NOMO-1 treated with DMSO at 0.1 percent for 48 hours (cell line): Measurements from ENCODE around the gene VSIG4.
A peak's percentile ranks its signal among the peaks of the same experiment; 100 is the strongest.

Source experiments
- DNase-seq: peaks from one replicate; lab custom pipeline; 2025; ENCODE audit not compliant: unreplicated experiment; lab: John Stamatoyannopoulos, UW

VSIG4 gene

GRCh38 chrX:66009231-66009845 is 30.5 kb downstream of the VSIG4 start:
- DNase-seq: no peak

GRCh38 chrX:66008328-66008970 is 31.4 kb downstream of the VSIG4 start:
- peak; percentile 27 for DNase-seq

DNA sequence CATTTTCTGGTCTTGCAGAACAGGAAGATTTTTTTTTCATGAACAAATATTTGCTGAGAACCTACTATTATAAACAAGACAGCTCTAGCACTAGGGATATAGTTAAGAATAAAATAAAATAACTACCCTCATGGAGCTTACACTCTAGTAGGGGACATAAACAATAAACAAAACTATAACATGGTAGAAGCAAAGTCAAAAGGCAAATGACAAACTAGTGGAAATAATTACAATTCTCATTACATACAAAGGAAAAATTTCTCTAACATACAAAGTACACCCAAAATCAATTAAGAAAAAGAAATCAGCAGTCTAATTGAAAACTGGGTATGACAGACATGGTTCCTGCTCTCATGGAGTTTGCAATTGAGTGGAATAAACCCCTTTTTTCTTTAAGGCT is 32.0 kb downstream of the VSIG4 start:
- DNase-seq: no peak

DNA sequence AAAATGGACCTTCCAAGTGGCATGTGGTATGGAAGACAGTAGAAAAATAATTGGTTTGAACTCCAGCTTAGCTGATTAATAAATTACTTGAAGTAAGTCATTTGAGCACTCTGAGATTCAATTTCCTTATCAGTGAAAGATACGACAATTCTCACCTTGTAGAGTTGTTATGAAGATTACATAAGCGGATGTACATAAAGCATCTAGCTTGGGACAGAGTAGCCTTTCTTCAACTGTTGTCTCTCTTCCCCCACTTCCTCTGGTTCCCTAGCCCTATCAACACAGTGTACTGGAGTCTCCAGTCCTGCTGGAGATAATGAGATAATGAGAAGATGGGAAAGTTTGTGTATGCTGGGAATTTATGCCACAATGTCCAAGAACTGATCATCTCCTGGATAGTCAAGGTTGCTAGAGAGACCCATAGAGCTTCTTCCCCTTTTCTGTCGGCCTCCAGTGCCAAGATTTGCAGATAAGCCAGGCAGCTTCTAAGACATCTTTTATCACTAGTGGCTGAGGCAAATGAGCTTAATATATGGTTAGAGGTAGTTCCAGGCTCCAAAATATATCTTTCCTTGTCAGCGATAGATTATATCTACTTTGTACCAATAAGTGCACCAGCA is 33.9 kb downstream of the VSIG4 start:
- DNase-seq: peak; percentile 66

- peak; percentile 94 for DNase-seq
Observed at GRCh38 chrX:66004928-66005829, 34.7 kb downstream of the VSIG4 start.

DNA sequence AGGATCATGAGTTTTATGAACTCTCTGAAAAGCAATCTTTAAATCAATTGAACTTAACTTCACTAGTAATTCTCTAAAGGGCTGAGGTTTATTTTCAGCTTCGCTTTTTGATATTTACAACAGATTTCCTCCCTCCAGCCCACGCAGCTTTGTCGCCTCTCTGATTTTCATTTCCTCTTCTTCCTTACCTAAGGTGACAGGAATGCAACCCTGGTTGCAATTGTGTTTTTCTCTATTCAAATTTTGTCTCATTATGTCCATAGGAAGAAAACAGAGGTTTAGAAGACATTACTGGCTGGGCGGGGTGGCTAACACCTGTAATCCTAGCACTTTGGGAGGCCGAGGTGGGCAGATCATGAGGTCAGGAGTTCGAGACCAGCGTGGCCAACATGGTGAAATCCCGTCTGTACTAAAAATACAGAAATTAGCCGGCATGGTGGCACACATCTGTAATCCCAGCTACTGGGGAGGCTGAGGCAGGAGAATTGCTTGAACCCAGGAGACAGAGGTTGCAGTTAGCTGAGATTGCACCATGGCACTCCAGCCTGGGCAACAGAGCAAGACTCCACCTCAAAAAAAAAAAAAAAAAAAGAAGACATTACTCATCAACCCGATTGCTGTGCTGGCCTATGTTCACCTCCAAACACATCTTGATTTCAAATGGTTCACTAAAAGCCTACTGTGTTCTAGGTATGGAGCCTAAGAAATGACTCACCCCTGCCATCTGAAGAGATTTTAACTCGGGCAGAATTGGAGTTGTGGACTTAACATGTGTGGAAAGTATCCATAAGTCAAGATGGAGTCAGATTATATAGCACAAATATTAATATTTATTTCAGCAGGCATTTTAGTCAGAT is 36.8 kb downstream of the VSIG4 start:
- no peak for DNase-seq

DNA sequence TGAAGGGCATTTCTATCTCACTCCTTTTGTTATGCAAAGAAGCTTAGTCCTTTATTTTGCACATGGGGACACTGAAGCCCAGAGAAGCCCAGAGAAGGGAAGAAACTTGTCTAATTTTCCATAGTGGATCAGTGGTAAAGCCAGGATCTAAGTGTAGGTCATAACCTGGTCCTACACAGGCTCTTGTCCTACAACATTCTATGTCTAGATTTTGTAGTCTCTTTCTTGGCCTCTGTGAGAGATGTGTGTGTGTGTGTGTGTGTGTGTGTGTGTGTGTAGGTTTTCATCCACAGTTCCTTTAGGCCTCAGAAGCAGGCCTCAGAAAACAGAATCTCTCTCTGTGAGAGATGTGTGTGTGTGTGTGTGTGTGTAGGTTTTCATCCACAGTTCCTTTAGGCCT is 38.3 kb downstream of the VSIG4 start:
- DNase-seq: no peak

DNA sequence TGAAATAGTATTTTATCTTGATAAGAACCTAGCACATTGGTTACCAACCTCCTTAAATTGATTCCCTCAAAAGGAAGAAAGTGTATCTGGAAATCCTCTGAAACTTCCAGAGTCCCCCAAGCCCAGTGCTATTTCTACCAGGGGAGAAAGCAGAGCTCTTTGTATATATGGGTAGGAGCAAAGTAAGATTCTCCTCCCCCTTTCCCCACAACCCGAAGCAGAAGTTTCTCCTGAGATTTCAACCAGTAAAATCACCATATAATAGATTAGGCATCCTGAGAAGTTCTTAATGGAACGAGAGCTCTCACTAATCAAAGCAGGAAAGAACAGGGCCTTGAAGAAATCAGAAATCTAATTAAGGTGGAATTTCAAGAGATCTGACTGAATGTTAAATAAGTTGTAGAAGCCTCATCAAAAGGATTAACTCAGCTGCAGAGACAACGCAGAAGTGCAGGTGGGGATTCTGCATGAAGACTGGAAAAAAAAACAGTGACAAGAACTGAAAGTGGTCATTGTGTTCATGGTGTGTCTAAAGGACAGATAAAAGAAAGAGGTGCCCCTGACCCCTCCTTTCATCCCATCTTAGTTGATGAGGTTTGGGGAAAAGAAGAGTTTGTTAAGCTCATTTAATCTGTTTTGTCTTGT is 39.1 kb downstream of the VSIG4 start:
- no peak for DNase-seq

DNA sequence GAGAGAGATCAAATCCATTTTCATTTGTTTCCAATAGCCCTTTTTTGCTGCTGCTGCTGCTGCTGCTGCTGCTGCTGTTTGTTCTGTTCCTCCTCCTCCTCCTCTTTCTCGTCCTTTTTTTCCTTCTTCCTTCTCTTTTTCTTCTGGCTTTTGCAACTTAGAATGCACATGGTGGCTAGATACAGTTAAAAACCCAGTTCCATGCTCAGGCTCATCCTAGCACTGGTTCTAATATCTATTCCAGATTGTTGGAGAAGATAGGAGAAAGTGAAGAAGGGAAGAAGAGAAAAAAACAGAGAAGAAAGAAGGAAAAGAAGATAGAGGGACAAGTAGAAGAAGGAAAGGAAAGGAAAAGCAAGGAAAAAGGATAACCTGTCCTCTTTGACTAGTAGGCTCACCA is 39.7 kb downstream of the VSIG4 start:
- no peak for DNase-seq

GRCh38 chrX:65999563-66000148 is 40.2 kb downstream of the VSIG4 start:
- DNase-seq: no peak

GRCh38 chrX:65999029-65999562 is 40.8 kb downstream of the VSIG4 start:
- DNase-seq: no peak

DNA sequence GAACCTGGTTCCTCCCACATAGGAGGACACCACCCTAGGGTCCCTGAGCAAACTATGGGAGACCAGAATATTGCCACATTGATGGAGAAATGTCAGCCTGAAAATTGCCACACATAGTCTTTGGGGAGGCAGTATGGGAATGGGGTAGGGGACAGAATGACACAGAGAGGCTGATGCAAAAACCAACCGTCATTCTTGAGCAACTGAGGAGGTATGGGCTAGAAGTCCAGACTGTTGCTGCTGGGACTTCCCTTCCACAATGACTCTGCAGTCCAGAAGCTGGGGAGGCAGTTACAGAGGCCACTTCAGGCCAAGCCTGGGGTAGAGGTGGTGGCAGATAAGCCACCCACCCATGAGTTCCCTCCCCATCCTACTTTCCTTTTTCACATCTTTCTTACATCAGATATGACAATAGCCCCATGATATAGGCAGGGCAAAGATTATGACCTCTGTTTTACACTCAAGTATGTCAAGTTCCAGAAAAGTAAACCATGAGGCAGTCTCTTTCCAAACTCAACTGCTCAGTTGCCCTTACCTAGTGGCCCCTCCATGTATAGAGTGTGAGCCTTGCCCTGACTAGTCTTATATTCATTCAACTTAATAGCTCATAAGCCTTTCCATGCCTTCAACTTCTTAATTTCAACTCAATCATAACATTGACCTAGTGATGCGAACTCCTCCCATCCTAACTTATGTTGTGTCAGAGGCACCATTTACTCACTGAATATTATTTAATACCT is 41.7 kb downstream of the VSIG4 start:
- DNase-seq: peak; percentile 97

DNA sequence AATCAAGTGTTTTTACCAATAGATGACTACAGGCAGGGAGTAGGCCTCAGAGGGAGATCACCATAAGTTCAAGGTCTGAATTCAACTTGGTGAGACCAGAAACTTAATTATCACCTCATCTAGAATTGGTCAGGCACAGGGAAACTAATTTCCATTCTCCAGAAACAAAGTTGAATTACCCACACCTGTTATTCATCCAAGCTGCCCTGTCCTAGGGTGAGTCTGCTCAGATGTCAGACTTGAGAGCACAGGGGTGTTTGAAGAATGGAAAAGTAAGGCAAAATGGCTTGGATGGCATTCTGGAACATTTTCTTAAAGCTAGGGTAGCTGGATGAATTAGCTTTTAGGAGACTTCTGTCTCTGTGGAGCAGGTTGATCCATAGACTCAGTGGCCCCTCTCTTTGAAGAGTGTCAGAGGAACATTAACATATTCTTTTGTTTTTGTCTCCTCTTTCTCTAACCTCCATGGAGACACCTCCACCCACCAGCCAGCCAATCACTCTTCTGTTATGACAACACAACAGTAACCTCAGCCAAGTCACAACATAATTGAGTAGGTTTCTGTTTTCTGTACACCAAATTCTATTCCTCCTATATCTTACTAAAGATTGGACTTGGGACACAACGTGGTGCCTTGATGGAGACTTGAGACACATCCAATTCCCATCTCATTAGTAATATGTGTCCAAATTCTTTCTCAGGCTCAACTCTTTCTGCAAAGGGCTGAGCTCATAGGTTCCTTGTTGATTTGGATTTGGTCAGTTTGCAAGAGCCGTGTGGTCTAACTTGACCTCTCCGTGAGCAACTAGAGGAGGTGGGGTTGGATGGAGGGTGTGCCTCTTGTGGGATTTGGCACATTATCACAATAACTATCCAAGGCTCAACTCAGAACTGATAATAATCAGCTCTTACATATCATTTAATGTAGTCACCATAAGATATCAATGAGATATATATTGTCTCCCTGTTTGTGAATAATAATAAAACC is 45.1 kb downstream of the VSIG4 start:
- no peak for DNase-seq

DNA sequence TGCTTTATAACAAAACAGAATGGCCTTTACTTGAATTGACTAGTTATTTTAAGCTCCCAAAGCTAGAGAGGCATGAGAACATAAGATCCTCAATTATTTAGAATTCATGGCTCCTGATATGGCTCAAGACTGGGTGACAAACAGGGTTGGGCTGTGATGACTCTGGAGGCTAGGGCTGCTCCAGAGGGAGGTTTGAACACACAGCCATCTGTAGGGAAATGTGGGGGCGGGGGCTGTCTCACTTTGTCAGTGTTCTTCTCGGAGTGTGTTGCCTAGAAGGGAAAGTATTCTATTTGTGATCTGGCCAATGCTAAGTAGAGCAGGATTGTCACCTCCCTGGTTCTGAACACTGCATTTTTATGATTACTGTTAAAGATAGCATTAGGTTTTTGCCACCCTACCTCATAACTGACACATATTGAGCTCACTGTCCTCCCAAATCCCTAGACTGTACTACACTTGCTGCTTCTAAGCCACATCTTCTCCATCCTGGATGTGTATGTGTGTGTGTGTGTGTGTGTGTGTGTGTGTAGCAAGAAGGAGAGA is 45.9 kb downstream of the VSIG4 start:
- DNase-seq: no peak

DNA sequence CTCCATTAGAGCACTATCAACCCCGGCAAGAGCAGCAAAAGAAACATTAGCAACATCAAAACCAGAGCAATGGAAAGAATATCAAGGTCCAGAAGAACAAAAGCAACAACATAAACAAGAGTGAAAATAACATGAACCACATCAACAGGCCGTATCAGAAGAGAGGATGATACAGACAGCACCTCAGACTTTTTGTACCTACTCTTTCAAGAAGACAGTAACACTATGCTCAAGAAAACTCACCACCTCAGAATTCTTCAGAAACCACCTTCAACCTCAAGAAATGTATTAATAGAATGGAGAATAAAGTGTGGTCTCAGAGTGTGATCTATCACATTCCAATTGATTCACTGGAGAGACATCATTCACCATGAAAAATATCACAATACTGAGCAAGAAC is 46.5 kb downstream of the VSIG4 start:
- DNase-seq: no peak

DNA sequence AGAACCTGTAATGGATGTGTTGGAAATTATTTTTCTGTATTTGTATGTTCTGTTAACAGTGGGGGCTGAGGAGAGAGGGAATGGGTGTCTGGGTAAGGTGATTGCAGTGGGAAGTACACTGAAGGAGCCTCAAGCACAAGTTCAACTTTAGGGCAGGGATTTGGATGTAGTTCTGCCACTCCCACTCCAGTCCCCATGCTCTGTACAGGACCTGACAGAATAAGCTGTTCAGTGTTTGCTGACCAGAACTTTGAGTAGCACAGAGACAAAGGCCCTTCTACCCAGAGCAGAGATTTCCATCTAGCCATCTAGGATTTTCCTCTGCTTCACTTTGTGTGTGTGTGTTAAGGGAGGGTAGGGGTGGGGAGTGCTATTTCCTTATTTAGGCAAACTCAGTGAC is 49.2 kb downstream of the VSIG4 start:
- no peak for DNase-seq

DNA sequence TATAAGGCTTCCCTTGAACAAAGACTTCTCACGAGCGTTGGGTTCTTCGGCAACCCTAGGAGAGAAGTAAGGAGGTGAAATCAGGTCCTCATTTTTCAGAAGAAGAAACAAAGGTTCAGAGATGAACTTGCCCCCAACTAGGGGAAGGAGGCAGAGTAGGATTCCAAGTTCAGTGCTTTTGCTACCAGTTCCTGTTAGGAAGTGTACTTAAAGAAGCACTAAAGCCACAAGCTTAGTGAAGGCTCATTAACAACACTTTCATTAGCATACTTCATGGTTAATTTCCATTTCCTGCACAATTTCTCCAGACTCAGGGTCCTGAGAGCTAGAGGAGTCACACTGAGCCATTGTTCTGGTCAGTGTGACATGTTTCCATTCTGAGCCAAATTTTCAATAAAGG is 52.1 kb downstream of the VSIG4 start:
- DNase-seq: peak; percentile 77
